HepG2 (cell line): ENCODE data around the gene MYO18A.

Experiments used
- CTCF ChIP-seq: sonication (generic); formaldehyde crosslinking; IDR thresholded peaks from 2 replicates; pipeline ENCODE4 v1.5.0; 2020; ENCODE audit warnings: mild to moderate bottlenecking, missing genetic modification reagents, moderate library complexity
- MAF1 ChIP-seq: sonication (generic); formaldehyde crosslinking; IDR thresholded peaks from 2 replicates; pipeline ENCODE4 v1.5.0; 2020; ENCODE audit warnings: missing genetic modification reagents, borderline replicate concordance
- SNRNP70 ChIP-seq: fragments of 200-400 bp; formaldehyde crosslinking; IDR thresholded peaks from 2 replicates; pipeline ENCODE4 v1.6.1; 2017; ENCODE audit warnings: mild to moderate bottlenecking, low read depth, low read length, moderate library complexity
- ZNF3 ChIP-seq: IDR thresholded peaks from 2 replicates; pipeline ENCODE4 v1.7.0; 2017; ENCODE audit warnings: inconsistent platforms
- ZNF792 ChIP-seq: IDR thresholded peaks from 2 replicates; pipeline ENCODE4 v1.6.1; 2016

GRCh38 chr17:29113334-29113733, 66.9 kb downstream of the MYO18A start:
- TF ChIP-seq SNRNP70 (no peak), ZNF792 (no peak), ZNF3 (no peak), CTCF (CRISPR knock-in tag) (no peak; the same call in 1 of the 2 replicates), MAF1 (no peak)
